OCI-LY3 (cell line): Measurements from ENCODE around the gene MX1.

Source experiments
- CTCF ChIP-seq: fragments of 200-600, 300-600 bp; sonication (generic); IDR thresholded peaks from 2 replicates; pipeline ENCODE4 v1.5.1; 2014; ENCODE audit warnings: antibody characterized with exemption, low read length, low read depth
- EZH2phosphoT487 ChIP-seq: fragments of 200-600 bp; shearing (Covaris generic); IDR thresholded peaks from 2 replicates; pipeline ENCODE4 v1.6.1; 2018; ENCODE audit warnings: antibody characterized with exemption, mixed run types, low read depth

- no peak for TF ChIP-seq CTCF
- TF ChIP-seq EZH2phosphoT487, result no peak
These were observed 80.8 kb downstream of the MX1 start for GRCh38 chr21:41506611-41507520.
